Smooth muscle cell (in vitro differentiated cells): Measurements from ENCODE around the gene DAPK2. TPM values are rescaled to one million over a fixed set of nuclear protein-coding genes. Genes with fewer than 3 reads are reported as not detected.

Experiments used
- DNase-seq: peaks from one replicate; lab custom pipeline; 2025; ENCODE audit not compliant: unreplicated experiment; lab: John Stamatoyannopoulos, UW
- H2AFZ ChIP-seq: fragments of 200-600 bp; sonication (generic); 2 replicates; pipeline ENCODE4 v1.6.0; 2016; ENCODE audit warnings: antibody characterized with exemption, low read depth, mild to moderate bottlenecking
- H3F3A ChIP-seq: fragments of 200-600 bp; sonication (generic); 2 replicates; pipeline ENCODE4 v1.6.0; 2017; ENCODE audit warnings: antibody characterized with exemption, low read depth
- H3K27ac ChIP-seq: fragments of 200-600 bp; sonication (generic); 2 replicates; pipeline ENCODE4 v1.5.1; 2016; ENCODE audit warnings: low read depth, mild to moderate bottlenecking
- H3K27me3 ChIP-seq: fragments of 200-600 bp; sonication (generic); 2 replicates; pipeline ENCODE4 v1.6.1; 2016; ENCODE audit warnings: low read depth, mild to moderate bottlenecking
- H3K36me3 ChIP-seq: fragments of 200-600 bp; sonication (generic); 2 replicates; pipeline ENCODE4 v1.5.1; 2016; ENCODE audit warnings: low read depth
- H3K4me1 ChIP-seq: fragments of 200-600 bp; sonication (generic); 2 replicates; pipeline ENCODE4 v1.5.1; 2016; ENCODE audit warnings: low read depth
- H3K4me2 ChIP-seq: fragments of 200-600 bp; sonication (generic); 2 replicates; pipeline ENCODE4 v1.6.0; 2016; ENCODE audit warnings: mild to moderate bottlenecking
- H3K4me3 ChIP-seq: fragments of 200-600 bp; sonication (generic); 2 replicates; pipeline ENCODE4 v1.5.1; 2016; ENCODE audit warnings: mild to moderate bottlenecking
- H3K79me2 ChIP-seq: fragments of 200-600 bp; sonication (generic); 2 replicates; pipeline ENCODE4 v1.6.0; 2016; ENCODE audit warnings: low read depth, mild to moderate bottlenecking
- H3K9ac ChIP-seq: fragments of 200-600 bp; sonication (generic); 2 replicates; pipeline ENCODE4 v1.6.0; 2016; ENCODE audit warnings: low read depth
- H3K9me3 ChIP-seq: fragments of 200-600 bp; sonication (generic); replicated peaks from 2 replicates; pipeline ENCODE4 v1.5.1; 2016; ENCODE audit warnings: low read depth
- H4K20me1 ChIP-seq: fragments of 200-600 bp; sonication (generic); 2 replicates; pipeline ENCODE4 v1.6.0; 2016; ENCODE audit warnings: low read depth
- CTCF ChIP-seq: fragments of 200-600 bp; sonication (generic); IDR thresholded peaks from 2 replicates; pipeline ENCODE4 v1.5.1; 2017; ENCODE audit warnings: borderline replicate concordance, mild to moderate bottlenecking, antibody characterized with exemption; ENCODE audit not compliant: insufficient read depth, poor library complexity, severe bottlenecking
- WGBS: methylation state at CpG from one replicate; pipeline ENCODE4 v1.1.7; 2016; ENCODE audit warnings: low lambda C conversion rate; 5-methylcytosine and 5-hydroxymethylcytosine counted together
- polyA plus RNA-seq: library from polyadenylated mRNA; unstranded; fragments of >200 nt; fragmentation: Nextera tagmentation; extraction: Ambion mirVana; gene quantifications from 2 replicates; pipeline ENCODE4 v1.2.1, GENCODE V29; 2016
- total RNA-seq: library from RNA; depleted of rRNA; stranded (reverse); fragments of >200 nt; gene quantifications from 2 replicates; pipeline ENCODE4 v1.2.3, GENCODE V29; 2014

DAPK2 gene
- total and polyA plus RNA-seq, 2 experiments from 2014 or later: not detected

DNA sequence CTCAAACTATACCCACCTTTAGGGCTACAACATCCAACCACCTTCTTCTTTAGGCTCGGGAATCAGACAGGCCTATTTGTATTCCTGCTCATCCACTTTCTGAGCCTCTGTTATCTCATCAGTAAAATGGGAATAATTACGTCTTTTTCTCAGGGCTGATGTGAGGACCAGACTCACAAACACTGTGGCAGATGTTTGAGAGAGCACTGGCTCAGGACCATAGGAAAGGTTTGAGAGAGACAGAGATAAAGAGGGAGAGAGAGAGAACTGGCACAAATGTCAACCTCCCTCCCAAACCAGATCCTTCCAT, 4.8 kb upstream of the DAPK2 start:
- Histone ChIP-seq H3K27ac (no peak overlapping the region), H3K36me3 (no peaks in the 10 kb centered on the region), H2AFZ (no peak overlapping the region), H3K27me3 (peaks cover 33% of the 10 kb centered on the region), H3K79me2 (no peaks in the 10 kb centered on the region), H3K4me3 (no peak overlapping the region), H3K9me3 (no peaks in the 10 kb centered on the region), H3F3A (no peaks in the 10 kb centered on the region), H4K20me1 (no peaks in the 10 kb centered on the region), H3K4me2 (no peak overlapping the region), H3K4me1 (peaks cover 6% of the 10 kb centered on the region), H3K9ac (no peak overlapping the region)
- DNase-seq: no peak
- TF ChIP-seq CTCF: no peak
- 90% methylated on average over 2 of the region's 2 CpGs for WGBS

GRCh38 chr15:64050281-64051092, 4.2 kb upstream of the DAPK2 start:
- TF ChIP-seq CTCF: no peak

DNA sequence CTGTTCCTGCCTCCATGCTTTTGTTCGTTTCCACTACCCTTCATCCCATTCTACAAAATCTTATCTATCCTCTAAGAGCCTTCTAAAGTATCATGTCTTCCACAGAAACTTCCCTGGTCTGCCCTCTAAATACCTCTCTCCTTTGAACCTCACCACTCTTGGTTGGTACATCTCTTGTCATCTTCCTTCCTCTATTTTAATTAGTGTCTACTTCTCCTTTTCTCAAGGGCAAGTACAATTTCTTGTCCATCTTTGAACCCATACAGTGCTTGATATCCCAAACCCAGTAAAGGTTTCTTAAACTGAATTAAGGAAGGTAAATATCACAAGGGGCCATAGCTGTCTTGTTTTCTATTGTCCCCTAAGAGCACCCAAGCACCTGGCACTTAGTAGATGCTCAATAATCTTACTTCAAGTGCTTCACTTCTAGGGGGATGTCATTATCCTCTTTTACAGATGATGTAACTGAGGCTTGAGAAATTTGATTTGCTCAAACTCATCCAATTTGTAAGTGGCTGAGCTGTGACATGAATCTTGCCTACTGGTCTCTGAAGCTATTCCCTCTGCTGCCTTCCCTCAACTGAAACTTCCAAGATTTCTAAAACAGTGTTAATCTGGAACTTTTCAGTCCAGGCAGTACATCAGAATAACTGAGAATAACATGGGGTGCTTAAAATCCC, 2.6 kb upstream of the DAPK2 start:
- no peak overlapping the region for H3K27ac ChIP-seq
- H2AFZ ChIP-seq: no peak overlapping the region
- H3K4me3 ChIP-seq: no peak overlapping the region
- H3K36me3 ChIP-seq: no peaks in the 10 kb centered on the region
- no peak overlapping the region for H3K4me2 ChIP-seq
- TF ChIP-seq CTCF: no peak
- H4K20me1 ChIP-seq: no peaks in the 10 kb centered on the region
- H3K9ac ChIP-seq: no peak overlapping the region
- no peaks in the 10 kb centered on the region for H3K9me3 ChIP-seq
- WGBS: 85% methylated on average over 1 of the region's 1 CpG
- peaks cover 54% of the 10 kb centered on the region for H3K27me3 ChIP-seq
- H3K4me1 ChIP-seq: peaks cover 6% of the 10 kb centered on the region
- H3K79me2 ChIP-seq: no peaks in the 10 kb centered on the region
- H3F3A ChIP-seq: no peaks in the 10 kb centered on the region
- DNase-seq: no peak

More at GRCh38 chr15:64050281-64051092, 4.2 kb upstream of the DAPK2 start:
- peaks cover 6% of the 10 kb centered on the region for H3K4me1 ChIP-seq
- H2AFZ ChIP-seq: no peak overlapping the region
- no peak overlapping the region for H3K9ac ChIP-seq
- H3K27ac ChIP-seq: no peak overlapping the region
- H3K9me3 ChIP-seq: no peaks in the 10 kb centered on the region
- no peak for DNase-seq
- no peaks in the 10 kb centered on the region for H3K79me2 ChIP-seq
- H3F3A ChIP-seq: no peaks in the 10 kb centered on the region
- 87% methylated on average over 8 of the region's 8 CpGs for WGBS
- no peak overlapping the region for H3K4me3 ChIP-seq
- H4K20me1 ChIP-seq: no peaks in the 10 kb centered on the region
- H3K4me2 ChIP-seq: no peak overlapping the region
- H3K36me3 ChIP-seq: no peaks in the 10 kb centered on the region
- H3K27me3 ChIP-seq: peaks cover 38% of the 10 kb centered on the region
